ENCODE results near the gene PITPNB. TPM values are rescaled to one million over a fixed set of nuclear protein-coding genes. Genes with fewer than 3 reads are reported as not detected.
A peak's percentile ranks its signal among the peaks of the same experiment; 100 is the strongest.

PITPNB gene
- total RNA-seq, 4 donors from 2014 or later = 37.5 to 53.7 (median 40.2) TPM

- H3K4me1 ChIP-seq = peaks cover 0 to 27% (median 16%) of the 10 kb centered on the region in 4 donors
- H3K36me3 ChIP-seq = no peaks in the 10 kb centered on the region
- no peaks in the 10 kb centered on the region for H3K9me3 ChIP-seq
- no peak overlapping the region for H3K27ac ChIP-seq
- whole genome bisulfite sequencing, 2 donors = 26 to 36% methylated on average over 25 to 31 of the region's 31 CpGs
- no peak overlapping the region for H3K4me3 ChIP-seq
- DNase-seq (ENCODE audit: low spot score in 2 of 2) = peak; percentile 59 to 81
- peaks cover 0 to 14% of the 10 kb centered on the region in 2 donors for H3K27me3 ChIP-seq
- TF ChIP-seq CTCF (IDR thresholded peaks at IDR 0.05) (peak; percentile 57 to 85 (median 64)), POLR2A (IDR thresholded peaks at IDR 0.05) (no peak)
Measured at GRCh38 chr22:27804470-27805297, 114.4 kb downstream of the PITPNB start.

GRCh38 chr22:27803841-27804415 is 115.1 kb downstream of the PITPNB start:
- Histone ChIP-seq H3K36me3 (no peaks in the 10 kb centered on the region), H3K4me3 (no peak overlapping the region), H3K27ac (no peak overlapping the region), H3K27me3 (peaks cover 0 to 17% of the 10 kb centered on the region in 2 donors), H3K9me3 (no peaks in the 10 kb centered on the region), H3K4me1 (peaks cover 0 to 34% (median 16%) of the 10 kb centered on the region in 4 donors)
- WGBS, 2 donors = 70 to 73% methylated on average over 11 of the region's 11 CpGs
- no peak for DNase-seq (ENCODE audit: low spot score in 2 of 2)
- TF ChIP-seq EP300 (IDR thresholded peaks at IDR 0.05) (no peak), CTCF (IDR thresholded peaks at IDR 0.05) (no peak), POLR2A (IDR thresholded peaks at IDR 0.05) (no peak)

- peak overlapping the region in 3 of 4 donors; percentile 67 to 87 (median 81) for H3K27ac ChIP-seq
- H3K36me3 ChIP-seq = peaks cover 0 to 12% (median 0%) of the 10 kb centered on the region in 3 donors
- TF ChIP-seq POLR2A (IDR thresholded peaks at IDR 0.05) = no peak
- no peaks in the 10 kb centered on the region for H3K9me3 ChIP-seq
- DNase-seq (ENCODE audit: low spot score in 2 of 2) = no peak
- H3K4me1 ChIP-seq = peaks cover 0 to 47% (median 16%) of the 10 kb centered on the region in 4 donors
- peak overlapping the region; percentile 66 to 87 (median 82) for H3K4me3 ChIP-seq
- H3K27me3 ChIP-seq = peaks cover 0 to 17% of the 10 kb centered on the region in 2 donors
- 28 to 59% methylated on average over 14 to 35 of the region's 35 CpGs for WGBS, 2 donors
Measured at GRCh38 chr22:27802346-27803073, 116.5 kb downstream of the PITPNB start.

Small RNAs within 50 kb of the gene (small RNA-seq; reads per million reads assigned to genes)
- 1.6 reads per million, percentile 50 among the genes with 10 or more reads in this experiment for gene MIR3199-1
- gene RF02198 = not detected

Other genes starting within 250 kb of the PITPNB start
- gene MN1, start 117.5 kb downstream of the PITPNB start, total RNA-seq = 1 to 10 TPM; 3.9 to 8.2 (median 6.0) TPM